ENCODE measurements around the gene ZNF492.

Gene ZNF492

GRCh38 chr19:22708983-22709382 lies 74.9 kb downstream of the ZNF492 start:
- no peak overlapping the region for H3K4me2 ChIP-seq
- no peak overlapping the region for H3K9ac ChIP-seq
- peaks cover 29 to 78% (median 56%) of the 10 kb centered on the region in 11 experiments for H3K9me3 ChIP-seq (replicated peaks in 1 of 11)
- H3K27ac ChIP-seq = no peak overlapping the region
- H3K4me1 ChIP-seq = no peaks in the 10 kb centered on the region
- H3K4me3 ChIP-seq = no peak overlapping the region
- no peaks in the 10 kb centered on the region for H4K20me1 ChIP-seq
- TF ChIP-seq Cebpa-rat (IDR thresholded peaks at IDR 0.05) = no peak
- H3K36me3 ChIP-seq = no peaks in the 10 kb centered on the region
- H3K27me3 ChIP-seq = no peaks in the 10 kb centered on the region
